Glutamatergic neuron (in vitro differentiated cells): ENCODE data around the gene KIF1A. TPM values are rescaled to one million over a fixed set of nuclear protein-coding genes. Genes with fewer than 3 reads are reported as not detected.
A peak's percentile ranks its signal among the peaks of the same experiment; 100 is the strongest.

Experiments
- DNase-seq: peaks from one replicate; pipeline ENCODE4 v3.0.0; 2022
- H3K27ac Mint-ChIP-seq: one replicate; pipeline ENCODE4 v1.8.0; 2020; ENCODE audit warnings: mild to moderate bottlenecking, mixed read lengths, inconsistent platforms; ENCODE audit not compliant: unreplicated experiment
- H3K27me3 Mint-ChIP-seq: one replicate; pipeline ENCODE4 v1.8.0; 2020; ENCODE audit warnings: mild to moderate bottlenecking, moderate library complexity, mixed read lengths, inconsistent platforms; ENCODE audit not compliant: unreplicated experiment
- H3K36me3 Mint-ChIP-seq: one replicate; pipeline ENCODE4 v1.8.0; 2020; ENCODE audit warnings: mild to moderate bottlenecking, mixed read lengths, inconsistent platforms; ENCODE audit not compliant: unreplicated experiment
- H3K4me1 Mint-ChIP-seq: one replicate; pipeline ENCODE4 v1.8.0; 2020; ENCODE audit warnings: mild to moderate bottlenecking, low read depth, mixed read lengths, inconsistent platforms; ENCODE audit not compliant: unreplicated experiment
- H3K4me3 Mint-ChIP-seq: one replicate; pipeline ENCODE4 v1.8.0; 2020; ENCODE audit warnings: mild to moderate bottlenecking, mixed read lengths, inconsistent platforms; ENCODE audit not compliant: unreplicated experiment
- H3K9me3 Mint-ChIP-seq: one replicate; pipeline ENCODE4 v1.8.0; 2020; ENCODE audit warnings: mild to moderate bottlenecking, moderate library complexity, mixed read lengths, inconsistent platforms; ENCODE audit not compliant: unreplicated experiment
- total RNA-seq: library from RNA; stranded (reverse); fragmentation: NEBNext Ultra II Directional; extraction: Animal tissue kit (Norgen Biotek cat#: 25700); gene quantifications from one replicate; pipeline ENCODE4 v1.2.1, GENCODE V29; 2021; ENCODE audit not compliant: unreplicated experiment
- TF ChIP-seq, protein P1 (sequence below): fragments of 200-600 bp; sonication (generic); IDR thresholded peaks from one replicate; pipeline ENCODE4 v1.5.0; 2021; ENCODE audit not compliant: partially characterized antibody, unreplicated experiment

The KIF1A gene
- total RNA-seq, 1 donor from 2014 or later, result 439 TPM

DNA sequence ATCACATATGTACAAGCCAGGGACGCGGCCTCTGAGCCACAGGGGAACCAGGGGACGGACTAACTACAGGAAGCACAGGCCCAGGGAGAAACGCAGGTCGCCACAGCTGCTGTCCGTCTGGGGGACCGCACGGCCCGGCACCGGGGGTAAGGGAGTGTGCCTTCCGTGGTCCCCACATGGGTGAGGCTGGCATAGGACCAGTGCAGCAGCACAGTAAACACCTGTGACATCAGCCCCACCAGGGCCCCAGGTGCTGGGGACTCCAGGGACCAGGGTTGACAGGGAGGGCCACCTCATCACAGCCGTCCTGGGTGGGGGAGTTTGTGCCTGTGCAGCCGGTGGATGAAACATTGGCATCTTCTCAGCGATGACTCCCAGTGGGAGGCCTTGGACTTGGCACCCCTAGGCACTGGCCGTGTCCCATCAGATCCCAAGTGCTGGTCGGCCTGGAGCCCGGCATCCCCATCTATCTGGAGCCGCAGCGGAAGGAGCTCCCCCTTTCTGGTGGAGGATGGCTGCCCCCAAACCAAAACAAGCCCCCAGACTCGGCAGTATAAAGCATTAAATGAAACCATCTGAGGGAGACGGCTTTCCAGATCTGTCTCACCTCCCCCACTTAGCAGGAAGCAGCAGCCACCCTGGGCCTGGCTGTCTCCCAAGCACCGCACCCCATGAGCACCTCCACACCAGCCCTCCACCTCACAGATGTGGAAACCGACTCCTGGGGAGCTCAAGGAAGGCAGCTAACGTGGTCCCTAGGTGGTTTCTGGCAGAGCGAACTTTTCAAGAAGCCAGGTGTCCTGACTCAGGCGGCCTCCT is 105.9 kb downstream of the KIF1A start:
- peaks cover 15% of the 10 kb centered on the region for H3K27me3 Mint-ChIP-seq
- no peaks in the 10 kb centered on the region for H3K36me3 Mint-ChIP-seq
- H3K4me1 Mint-ChIP-seq, result peaks cover 8% of the 10 kb centered on the region
- TF ChIP-seq, protein P1, sequence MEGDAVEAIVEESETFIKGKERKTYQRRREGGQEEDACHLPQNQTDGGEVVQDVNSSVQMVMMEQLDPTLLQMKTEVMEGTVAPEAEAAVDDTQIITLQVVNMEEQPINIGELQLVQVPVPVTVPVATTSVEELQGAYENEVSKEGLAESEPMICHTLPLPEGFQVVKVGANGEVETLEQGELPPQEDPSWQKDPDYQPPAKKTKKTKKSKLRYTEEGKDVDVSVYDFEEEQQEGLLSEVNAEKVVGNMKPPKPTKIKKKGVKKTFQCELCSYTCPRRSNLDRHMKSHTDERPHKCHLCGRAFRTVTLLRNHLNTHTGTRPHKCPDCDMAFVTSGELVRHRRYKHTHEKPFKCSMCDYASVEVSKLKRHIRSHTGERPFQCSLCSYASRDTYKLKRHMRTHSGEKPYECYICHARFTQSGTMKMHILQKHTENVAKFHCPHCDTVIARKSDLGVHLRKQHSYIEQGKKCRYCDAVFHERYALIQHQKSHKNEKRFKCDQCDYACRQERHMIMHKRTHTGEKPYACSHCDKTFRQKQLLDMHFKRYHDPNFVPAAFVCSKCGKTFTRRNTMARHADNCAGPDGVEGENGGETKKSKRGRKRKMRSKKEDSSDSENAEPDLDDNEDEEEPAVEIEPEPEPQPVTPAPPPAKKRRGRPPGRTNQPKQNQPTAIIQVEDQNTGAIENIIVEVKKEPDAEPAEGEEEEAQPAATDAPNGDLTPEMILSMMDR, result no peak
- peaks cover 23% of the 10 kb centered on the region for H3K9me3 Mint-ChIP-seq
- no peak overlapping the region for H3K4me3 Mint-ChIP-seq
- DNase-seq, result peak; percentile 22
- H3K27ac Mint-ChIP-seq, result peak overlapping the region; percentile 71

DNA sequence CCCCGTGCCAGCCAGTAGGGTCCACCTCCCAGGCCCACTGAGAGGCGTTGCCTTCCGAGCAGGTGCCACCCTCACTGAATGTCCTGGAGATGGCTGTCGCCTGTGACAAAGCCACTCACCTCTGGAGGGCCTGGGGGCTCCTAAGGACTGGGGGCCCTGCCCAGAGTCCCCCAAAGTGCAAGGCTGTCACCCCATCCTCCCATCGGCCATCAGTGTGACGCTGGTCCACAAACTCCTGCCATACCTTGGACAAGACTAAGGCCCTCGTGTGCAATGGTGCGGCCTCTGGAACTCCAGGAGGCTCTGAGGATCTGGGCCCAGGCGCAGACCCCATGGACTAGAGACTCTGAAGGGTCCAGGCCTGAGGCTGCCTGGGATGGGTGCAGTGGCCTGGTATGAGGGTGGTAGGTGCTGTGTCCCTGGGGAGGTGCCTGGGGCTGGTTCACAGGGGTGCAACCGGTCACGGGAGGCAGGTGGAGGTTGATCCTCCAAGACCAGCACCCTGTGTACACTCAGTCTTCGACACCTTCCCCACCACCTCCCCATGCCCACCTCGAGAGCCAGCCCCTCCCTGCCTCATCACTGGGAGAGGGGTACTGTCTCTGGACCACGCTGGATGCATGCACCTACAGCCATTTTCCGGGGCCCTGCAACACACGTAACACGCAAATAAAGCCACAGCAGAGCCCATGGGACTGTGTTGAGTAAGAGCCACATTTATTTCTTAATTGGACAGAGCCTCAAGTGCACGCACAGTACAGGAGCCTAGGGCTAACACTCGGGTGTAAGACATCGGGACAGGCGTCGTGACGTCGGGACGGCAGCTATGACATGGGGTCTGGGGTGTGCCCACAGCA is 106.7 kb downstream of the KIF1A start:
- Mint-ChIP-seq H3K9me3 (peaks cover 23% of the 10 kb centered on the region), H3K4me3 (no peak overlapping the region), H3K4me1 (peaks cover 8% of the 10 kb centered on the region), H3K27ac (peak overlapping the region; percentile 71), H3K36me3 (no peaks in the 10 kb centered on the region), H3K27me3 (peaks cover 12% of the 10 kb centered on the region)
- TF ChIP-seq, protein P1, result no peak
- peak; percentile 19 for DNase-seq

DNA sequence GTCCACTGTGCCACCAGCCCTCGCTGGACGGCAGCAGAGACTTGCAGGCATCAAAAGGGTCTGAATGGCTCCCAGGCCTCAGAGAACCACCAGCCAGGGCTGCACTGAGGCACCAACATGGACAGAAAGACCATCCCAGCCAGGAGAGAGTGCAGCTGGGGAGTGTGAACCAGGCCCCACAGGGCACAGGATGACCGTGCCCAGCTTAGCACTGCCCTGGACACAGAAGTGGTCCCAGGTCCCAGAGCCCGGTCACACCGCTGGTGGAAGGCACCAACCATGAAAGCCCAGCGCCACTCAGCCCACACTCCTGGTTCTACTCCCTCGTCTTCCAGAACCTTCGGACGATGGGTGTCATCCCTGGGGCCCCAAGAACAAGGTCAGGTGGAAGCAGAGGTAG is 107.9 kb downstream of the KIF1A start:
- Mint-ChIP-seq H3K27me3 (peaks cover 12% of the 10 kb centered on the region), H3K27ac (no peak overlapping the region), H3K4me1 (peaks cover 8% of the 10 kb centered on the region), H3K4me3 (no peak overlapping the region), H3K9me3 (peaks cover 23% of the 10 kb centered on the region), H3K36me3 (no peaks in the 10 kb centered on the region)
- TF ChIP-seq, protein P1, result no peak
- no peak for DNase-seq

DNA sequence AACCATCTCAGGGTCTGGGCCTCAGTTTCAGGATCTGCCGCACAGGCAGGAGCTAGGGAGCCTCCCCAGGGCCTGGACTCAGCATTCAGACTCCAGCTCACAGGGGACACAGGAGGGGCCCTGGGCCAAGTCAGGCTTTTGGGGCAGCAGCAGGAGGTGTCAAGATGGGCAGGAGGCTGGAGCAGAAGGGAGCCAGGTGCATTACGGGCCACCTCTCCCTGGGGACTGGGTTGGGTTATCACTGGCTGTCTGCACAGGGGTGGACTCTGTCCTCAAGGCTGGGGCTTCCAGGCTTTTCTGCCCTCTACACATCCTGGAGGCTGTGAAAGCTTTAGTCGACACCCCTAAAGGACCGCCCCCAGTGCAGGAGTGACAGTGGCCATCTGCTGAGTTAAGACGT is 108.3 kb downstream of the KIF1A start:
- Mint-ChIP-seq H3K4me3 (no peak overlapping the region), H3K36me3 (no peaks in the 10 kb centered on the region), H3K27ac (no peak overlapping the region), H3K4me1 (peaks cover 8% of the 10 kb centered on the region), H3K27me3 (peaks cover 12% of the 10 kb centered on the region), H3K9me3 (peaks cover 20% of the 10 kb centered on the region)
- DNase-seq, result peak; percentile 23
- TF ChIP-seq, protein P1, result no peak

DNA sequence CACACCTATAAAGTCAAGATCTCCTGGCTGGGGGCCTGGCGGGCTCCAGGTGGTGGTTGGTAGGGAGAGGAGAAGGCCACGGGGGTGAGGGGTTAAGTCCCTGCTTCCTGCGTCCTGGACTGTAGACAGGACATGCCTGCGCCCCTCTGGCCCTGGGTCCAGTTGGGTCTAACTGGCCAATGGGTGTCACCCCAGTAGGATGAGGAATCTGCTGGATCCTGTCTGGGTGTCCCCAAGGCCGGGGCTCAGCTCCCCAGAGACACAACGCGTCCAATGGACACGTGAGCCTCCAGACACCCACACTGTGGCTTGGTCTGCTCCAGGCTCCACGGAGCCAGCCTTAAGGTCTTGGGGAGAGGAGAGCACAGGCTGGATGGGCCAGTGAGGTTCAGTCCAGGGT is 108.7 kb downstream of the KIF1A start:
- Mint-ChIP-seq H3K4me3 (no peak overlapping the region), H3K27me3 (peaks cover 12% of the 10 kb centered on the region), H3K4me1 (peaks cover 7% of the 10 kb centered on the region), H3K27ac (no peak overlapping the region), H3K9me3 (peaks cover 18% of the 10 kb centered on the region), H3K36me3 (no peaks in the 10 kb centered on the region)
- DNase-seq, result peak; percentile 19
- TF ChIP-seq, protein P1, result no peak
